ENCODE results near the gene TBK1. TPM values are rescaled to one million over a fixed set of nuclear protein-coding genes. Genes with fewer than 3 reads are reported as not detected.

TBK1 gene
- total RNA-seq, 8 experiments from 2014 or later: 11.7 to 36.4 (median 17.4) TPM

GRCh38 chr12:64428956-64429355 lies 23.0 kb upstream of the TBK1 start:
- no peaks in the 10 kb centered on the region for H3K4me1 ChIP-seq (replicated peaks in 1 of 2)
- 72 to 100% (median 92%) methylated on average over 1 to 4 of the region's 4 CpGs; no CpG with 5 or more reads in 2 of the 10 experiments for WGBS, 10 experiments
- no peak overlapping the region for H3K27ac ChIP-seq
- no peak overlapping the region for H3K4me3 ChIP-seq
- in situ Hi-C loops (cut with MboI; ENCODE audit: low pct_unique_long_range_greater_than_20kb in 2 of 9, low sequenced_read_pairs in 9 of 9, unreplicated experiment in 9 of 9): loop anchor here in 1 of 9 experiments (25.0 kb wide), 1 partner anchor 283 kb away; no protein-coding TSS in a partner anchor
- peak in 2 of 8 experiments; percentile 29 to 50 for ATAC-seq (replicated peaks in 6 of 8)

DNA sequence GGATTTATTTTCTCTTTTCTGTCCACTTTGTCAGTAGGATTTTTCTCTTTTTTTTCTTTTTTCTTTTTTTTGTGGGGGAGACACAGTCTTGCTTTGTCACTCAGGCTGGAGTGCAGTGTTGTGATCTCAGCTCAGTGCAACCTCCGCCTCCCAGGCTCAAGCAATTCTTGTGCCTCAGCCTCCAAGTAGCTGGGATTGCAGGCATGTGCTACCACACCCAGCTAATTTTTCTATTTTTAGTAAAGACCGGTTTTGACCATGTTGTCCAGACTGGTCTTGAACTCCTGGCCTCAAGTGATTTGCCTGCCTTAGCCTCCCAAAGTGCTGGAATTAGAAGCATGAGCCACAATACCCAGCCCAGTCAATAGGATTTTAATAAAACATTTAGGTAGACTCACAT lies 21.0 kb upstream of the TBK1 start:
- Histone ChIP-seq H3K27ac (no peak overlapping the region), H3K4me3 (no peak overlapping the region), H3K4me1 (replicated peaks in 1 of 2) (no peaks in the 10 kb centered on the region)
- 44 to 100% (median 96%) methylated on average over 1 to 2 of the region's 2 CpGs; no CpG with 5 or more reads in 2 of the 10 experiments for WGBS, 10 experiments
- in situ Hi-C loops (cut with MboI; ENCODE audit: low pct_unique_long_range_greater_than_20kb in 2 of 9, low sequenced_read_pairs in 9 of 9, unreplicated experiment in 9 of 9): loop anchor here in 1 of 9 experiments (25.0 kb wide), 1 partner anchor 281 kb away; no protein-coding TSS in a partner anchor
- ATAC-seq (replicated peaks in 6 of 8): peak in 2 of 8 experiments; percentile 78 to 95

- in situ Hi-C loops (cut with MboI; ENCODE audit: low pct_unique_long_range_greater_than_20kb in 2 of 9, low sequenced_read_pairs in 9 of 9, unreplicated experiment in 9 of 9): loop anchor here in 1 of 9 experiments (25.0 kb wide), 1 partner anchor 281 kb away; no protein-coding TSS in a partner anchor
- 88 to 100% (median 97%) methylated on average over 1 to 4 of the region's 4 CpGs; no CpG with 5 or more reads in 1 of the 10 experiments for WGBS, 10 experiments
- Histone ChIP-seq H3K27ac (no peak overlapping the region), H3K4me1 (replicated peaks in 1 of 2) (no peaks in the 10 kb centered on the region), H3K4me3 (no peak overlapping the region)
- ATAC-seq (replicated peaks in 6 of 8): no peak
Measured at GRCh38 chr12:64431791-64432190, 20.1 kb upstream of the TBK1 start.

GRCh38 chr12:64433915-64434314 lies 18.0 kb upstream of the TBK1 start:
- Histone ChIP-seq H3K4me1 (replicated peaks in 1 of 2) (no peaks in the 10 kb centered on the region), H3K27ac (no peak overlapping the region), H3K4me3 (no peak overlapping the region)
- WGBS, 10 experiments: 81 to 100% (median 89%) methylated on average over 2 to 4 of the region's 5 CpGs; no CpG with 5 or more reads in 2 of the 10 experiments
- ATAC-seq (replicated peaks in 6 of 8): no peak
- in situ Hi-C loops (cut with MboI; ENCODE audit: low pct_unique_long_range_greater_than_20kb in 2 of 9, low sequenced_read_pairs in 9 of 9, unreplicated experiment in 9 of 9): loop anchor here in 1 of 9 experiments (25.0 kb wide), 1 partner anchor 278 kb away; no protein-coding TSS in a partner anchor

DNA sequence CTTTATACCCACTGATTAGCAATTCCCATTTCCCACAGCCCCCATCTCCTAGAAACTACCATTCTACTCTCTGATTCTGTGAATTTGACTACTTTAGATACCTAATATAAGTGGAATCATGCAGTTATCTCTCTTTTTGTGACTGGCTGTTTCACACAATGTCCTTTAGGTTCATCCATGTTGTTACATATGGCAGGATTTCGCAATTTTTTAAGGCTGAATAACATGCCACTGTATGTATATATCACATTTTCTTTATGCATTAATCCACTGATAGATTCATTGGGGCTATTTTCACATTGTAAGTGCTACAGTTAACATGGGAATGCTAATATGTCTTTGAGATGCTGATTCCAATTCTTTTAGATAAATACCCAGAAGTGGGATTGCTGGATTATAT lies 11.8 kb upstream of the TBK1 start:
- Histone ChIP-seq H3K27ac (no peak overlapping the region), H3K4me3 (no peak overlapping the region), H3K4me1 (replicated peaks in 1 of 2) (no peaks in the 10 kb centered on the region)
- 100% methylated on average over 1 of the region's 1 CpG; no CpG with 5 or more reads in 3 of the 10 experiments for WGBS, 10 experiments
- no peak for ATAC-seq (replicated peaks in 6 of 8)
- in situ Hi-C loops (cut with MboI; ENCODE audit: low pct_unique_long_range_greater_than_20kb in 2 of 9, low sequenced_read_pairs in 9 of 9, unreplicated experiment in 9 of 9): loop anchor here in 1 of 9 experiments (25.0 kb wide), 1 partner anchor 272 kb away; no protein-coding TSS in a partner anchor

DNA sequence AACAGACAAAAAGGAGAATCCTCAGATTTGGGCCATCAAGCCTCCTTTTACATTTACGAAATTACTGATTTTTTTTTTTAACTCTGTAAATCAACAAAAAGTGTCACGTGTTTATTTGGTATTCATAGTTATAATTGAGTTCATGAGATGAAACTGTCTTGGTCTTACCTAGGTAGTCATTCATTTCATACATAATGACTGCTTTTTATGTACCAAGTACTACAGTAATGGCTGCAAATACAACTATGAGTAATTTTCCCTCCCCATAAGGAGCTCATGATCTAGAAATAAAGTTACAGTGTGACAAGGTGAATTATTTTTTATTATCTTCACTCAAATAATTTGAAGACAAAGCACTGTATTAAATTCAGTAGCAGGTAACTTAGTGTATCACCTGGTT lies 6.4 kb upstream of the TBK1 start:
- 72 to 100% (median 92%) methylated on average over 1 to 2 of the region's 2 CpGs; no CpG with 5 or more reads in 1 of the 10 experiments for WGBS, 10 experiments
- no peak overlapping the region for H3K27ac ChIP-seq
- H3K4me3 ChIP-seq: no peak overlapping the region
- peaks cover 0 to 2% of the 10 kb centered on the region in 2 donors for H3K4me1 ChIP-seq (replicated peaks in 1 of 2)
- in situ Hi-C loops (cut with MboI; ENCODE audit: low pct_unique_long_range_greater_than_20kb in 2 of 9, low sequenced_read_pairs in 9 of 9, unreplicated experiment in 9 of 9): loop anchor here in 1 of 9 experiments (25.0 kb wide), 1 partner anchor 267 kb away; no protein-coding TSS in a partner anchor
- no peak for ATAC-seq (replicated peaks in 6 of 8)

GRCh38 chr12:64446295-64446694 lies 5.6 kb upstream of the TBK1 start:
- Histone ChIP-seq H3K4me3 (no peak overlapping the region), H3K27ac (no peak overlapping the region), H3K4me1 (replicated peaks in 1 of 2) (peaks cover 3 to 10% of the 10 kb centered on the region in 2 donors)
- ATAC-seq (replicated peaks in 6 of 8): no peak
- WGBS, 10 experiments: 9 to 100% (median 90%) methylated on average over 1 of the region's 1 CpG
- in situ Hi-C loops (cut with MboI; ENCODE audit: low pct_unique_long_range_greater_than_20kb in 2 of 9, low sequenced_read_pairs in 9 of 9, unreplicated experiment in 9 of 9): loop anchor here in 1 of 9 experiments (25.0 kb wide), 1 partner anchor 266 kb away; no protein-coding TSS in a partner anchor

DNA sequence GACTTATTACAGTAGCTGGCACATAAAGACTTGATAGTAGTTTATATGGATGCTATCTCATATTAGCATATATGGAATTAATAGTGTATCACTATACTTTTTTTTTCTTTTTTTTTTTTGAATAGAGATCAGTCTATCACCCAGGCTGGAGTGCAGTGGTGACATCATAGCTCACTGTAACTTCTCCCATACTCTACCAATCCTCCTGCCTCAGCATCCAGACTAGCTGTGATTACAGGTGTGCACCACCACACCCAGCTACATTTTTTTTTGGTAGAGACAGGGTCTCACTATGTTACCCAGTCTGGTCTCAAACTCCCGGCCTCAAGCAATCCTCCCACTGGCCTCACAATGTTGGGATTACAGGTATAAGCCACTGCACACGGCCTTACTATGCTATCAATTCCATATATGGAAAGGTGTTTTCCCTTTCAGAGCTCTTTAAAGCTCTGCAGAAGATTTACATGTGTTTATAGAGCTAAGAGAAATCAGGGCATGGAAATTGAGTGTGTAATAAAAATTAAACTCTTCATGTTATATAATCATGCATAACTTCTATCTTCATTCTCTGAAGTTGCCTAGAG lies 1.8 kb upstream of the TBK1 start:
- H3K27ac ChIP-seq: no peak overlapping the region
- in situ Hi-C loops (cut with MboI; ENCODE audit: low pct_unique_long_range_greater_than_20kb in 2 of 9, low sequenced_read_pairs in 9 of 9, unreplicated experiment in 9 of 9): no loop called here
- H3K4me3 ChIP-seq: no peak overlapping the region
- 92 to 100% (median 100%) methylated on average over 1 to 2 of the region's 2 CpGs; no CpG with 5 or more reads in 5 of the 10 experiments for WGBS, 10 experiments
- peaks cover 3 to 19% of the 10 kb centered on the region in 2 donors for H3K4me1 ChIP-seq (replicated peaks in 1 of 2)
- no peak for ATAC-seq (replicated peaks in 6 of 8)

- Histone ChIP-seq H3K4me1 (replicated peaks in 1 of 2) (peaks cover 3 to 19% of the 10 kb centered on the region in 2 donors), H3K4me3 (peak overlapping the region; percentile 51 to 77 (median 59)), H3K27ac (peak overlapping the region; percentile 12 to 84)
- ATAC-seq (replicated peaks in 6 of 8): no peak
- WGBS, 10 experiments: 0 to 100% (median 9%) methylated on average over 1 to 7 of the region's 8 CpGs; no CpG with 5 or more reads in 1 of the 10 experiments
- in situ Hi-C loops (cut with MboI; ENCODE audit: low pct_unique_long_range_greater_than_20kb in 2 of 9, low sequenced_read_pairs in 9 of 9, unreplicated experiment in 9 of 9): no loop called here
Measured at GRCh38 chr12:64450711-64451486, 1.0 kb upstream of the TBK1 start.

GRCh38 chr12:64452559-64453329 lies 824 bp downstream of the TBK1 start:
- in situ Hi-C loops (cut with MboI; ENCODE audit: low pct_unique_long_range_greater_than_20kb in 2 of 9, low sequenced_read_pairs in 9 of 9, unreplicated experiment in 9 of 9): no loop called here
- 0 to 20% (median 0%) methylated on average over 1 to 12 of the region's 16 CpGs for WGBS, 10 experiments
- Histone ChIP-seq H3K4me3 (peak overlapping the region; percentile 51 to 77 (median 59)), H3K27ac (peak overlapping the region; percentile 70 to 84), H3K4me1 (replicated peaks in 1 of 2) (peaks cover 3 to 19% of the 10 kb centered on the region in 2 donors)
- peak in 3 of 8 experiments; percentile 17 to 28 (median 20) for ATAC-seq (replicated peaks in 6 of 8)

- WGBS, 10 experiments: 50 to 100% (median 100%) methylated on average over 1 of the region's 1 CpG; no CpG with 5 or more reads in 1 of the 10 experiments
- no peak for ATAC-seq (replicated peaks in 6 of 8)
- in situ Hi-C loops (cut with MboI; ENCODE audit: low pct_unique_long_range_greater_than_20kb in 2 of 9, low sequenced_read_pairs in 9 of 9, unreplicated experiment in 9 of 9): no loop called here
- Histone ChIP-seq H3K4me3 (no peak overlapping the region), H3K4me1 (replicated peaks in 1 of 2) (peaks cover 3 to 17% of the 10 kb centered on the region in 2 donors), H3K27ac (no peak overlapping the region)
Measured at GRCh38 chr12:64455506-64455905, 3.6 kb downstream of the TBK1 start.

DNA sequence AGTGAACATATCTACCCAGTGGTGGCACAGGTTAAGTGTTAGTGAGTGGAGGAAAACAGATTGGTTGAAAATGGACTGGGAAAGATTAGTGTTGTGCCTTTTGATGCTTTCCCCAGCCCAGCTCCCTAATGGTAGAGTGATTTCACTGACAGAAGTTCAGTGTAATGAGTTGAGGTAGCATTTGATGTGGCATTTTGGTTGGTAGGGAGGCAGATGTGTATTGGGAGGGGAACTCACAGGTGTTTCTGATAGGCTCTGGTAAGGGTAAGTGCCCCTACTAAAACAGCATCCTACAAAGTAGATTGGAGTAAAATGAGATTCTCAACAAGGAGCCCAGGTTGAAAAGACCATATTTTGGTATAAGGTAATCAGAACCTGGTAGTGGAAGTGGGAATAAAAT lies 4.2 kb downstream of the TBK1 start:
- Histone ChIP-seq H3K27ac (no peak overlapping the region), H3K4me3 (no peak overlapping the region), H3K4me1 (replicated peaks in 1 of 2) (peaks cover 0 to 11% of the 10 kb centered on the region in 2 donors)
- ATAC-seq (replicated peaks in 6 of 8): no peak
- in situ Hi-C loops (cut with MboI; ENCODE audit: low pct_unique_long_range_greater_than_20kb in 2 of 9, low sequenced_read_pairs in 9 of 9, unreplicated experiment in 9 of 9): no loop called here

Data from motor neuron (in vitro differentiated cells).